GM19463 (cell line): ENCODE results near the gene ENOX1.

ENCODE experiments used
- ATAC-seq: cut with Tn5 transposase; IDR thresholded peaks from one replicate; pipeline ENCODE4 v1.9.1; 2021; ENCODE audit warnings: mild to moderate bottlenecking, moderate library complexity; ENCODE audit not compliant: unreplicated experiment

Gene ENOX1

GRCh38 chr13:43232144-43232872 is 554.5 kb downstream of the ENOX1 start:
- ATAC-seq, result no peak

- no peak for ATAC-seq
These were observed 555.8 kb downstream of the ENOX1 start for GRCh38 chr13:43230989-43231388.

- no peak for ATAC-seq
These were observed 557.3 kb downstream of the ENOX1 start for GRCh38 chr13:43229506-43229905.

- ATAC-seq, result no peak
These were observed 559.1 kb downstream of the ENOX1 start for GRCh38 chr13:43227721-43228120.

GRCh38 chr13:43223216-43223615 is 563.6 kb downstream of the ENOX1 start:
- ATAC-seq, result no peak

GRCh38 chr13:43222086-43222485 is 564.7 kb downstream of the ENOX1 start:
- no peak for ATAC-seq

GRCh38 chr13:43221611-43222010 is 565.2 kb downstream of the ENOX1 start:
- ATAC-seq, result no peak

- ATAC-seq, result no peak
These were observed 565.7 kb downstream of the ENOX1 start for GRCh38 chr13:43220873-43221595.

GRCh38 chr13:43214124-43214523 is 572.6 kb downstream of the ENOX1 start:
- no peak for ATAC-seq

GRCh38 chr13:43206838-43207237 is 579.9 kb downstream of the ENOX1 start:
- no peak for ATAC-seq

- ATAC-seq, result no peak
These were observed 581.4 kb downstream of the ENOX1 start for GRCh38 chr13:43205416-43205815.

- no peak for ATAC-seq
These were observed 582.2 kb downstream of the ENOX1 start for GRCh38 chr13:43204591-43204990.

- no peak for ATAC-seq
These were observed 583.0 kb downstream of the ENOX1 start for GRCh38 chr13:43203781-43204180.

GRCh38 chr13:43200736-43201135 is 586.0 kb downstream of the ENOX1 start:
- no peak for ATAC-seq

- ATAC-seq, result no peak
These were observed 586.5 kb downstream of the ENOX1 start for GRCh38 chr13:43200307-43200706.

GRCh38 chr13:43196750-43197370 is 589.9 kb downstream of the ENOX1 start:
- ATAC-seq, result no peak

GRCh38 chr13:43196086-43196621 is 590.6 kb downstream of the ENOX1 start:
- ATAC-seq, result no peak

- no peak for ATAC-seq
These were observed 591.2 kb downstream of the ENOX1 start for GRCh38 chr13:43195551-43195950.

GRCh38 chr13:43195112-43195511 is 591.7 kb downstream of the ENOX1 start:
- ATAC-seq, result no peak

- no peak for ATAC-seq
These were observed 592.9 kb downstream of the ENOX1 start for GRCh38 chr13:43193789-43194420.

GRCh38 chr13:43191546-43191945 is 595.2 kb downstream of the ENOX1 start:
- ATAC-seq, result no peak
